GM18520 (cell line): ENCODE measurements around the gene NCF2.

Experiments used
- ATAC-seq: cut with Tn5 transposase; IDR thresholded peaks from one replicate; pipeline ENCODE4 v1.9.1; 2021; ENCODE audit not compliant: unreplicated experiment

NCF2 gene

DNA sequence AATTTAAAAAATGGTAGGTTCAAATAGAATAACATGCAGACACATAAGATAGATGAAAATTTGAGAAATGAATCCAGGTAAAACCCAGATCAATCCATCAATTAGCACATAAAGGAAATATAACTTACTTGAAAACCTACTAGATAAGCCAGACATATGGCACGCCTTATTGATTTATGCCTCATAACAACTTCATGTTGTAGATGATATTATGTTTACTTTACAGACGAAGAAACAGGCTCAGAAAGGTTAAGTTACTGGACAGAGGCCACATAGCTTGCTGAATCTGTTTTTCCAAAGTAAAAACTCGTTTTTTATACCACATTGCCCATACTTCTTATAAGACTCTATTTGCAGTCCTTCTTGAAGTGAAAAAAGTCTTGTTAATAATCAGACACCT, 22.1 kb upstream of the NCF2 start:
- ATAC-seq = no peak

DNA sequence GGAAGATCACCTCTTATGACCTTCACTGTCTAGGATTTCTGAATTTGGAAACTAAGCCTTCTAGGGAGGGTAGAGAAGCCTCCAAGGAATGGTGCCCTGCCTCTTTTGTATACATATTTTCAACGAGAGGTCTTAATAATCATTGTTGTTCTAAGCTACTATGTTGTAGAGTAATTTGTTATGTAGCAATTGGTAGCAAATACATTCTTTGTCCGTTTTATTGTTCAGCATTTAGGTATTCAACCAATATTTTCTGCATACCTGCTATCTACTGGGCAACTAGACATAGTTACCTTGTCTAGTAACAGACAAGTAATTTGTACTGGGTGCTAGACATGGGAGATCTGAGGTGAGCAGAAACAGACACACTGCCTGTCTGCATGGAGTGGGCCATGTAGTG, 20.8 kb upstream of the NCF2 start:
- no peak for ATAC-seq

DNA sequence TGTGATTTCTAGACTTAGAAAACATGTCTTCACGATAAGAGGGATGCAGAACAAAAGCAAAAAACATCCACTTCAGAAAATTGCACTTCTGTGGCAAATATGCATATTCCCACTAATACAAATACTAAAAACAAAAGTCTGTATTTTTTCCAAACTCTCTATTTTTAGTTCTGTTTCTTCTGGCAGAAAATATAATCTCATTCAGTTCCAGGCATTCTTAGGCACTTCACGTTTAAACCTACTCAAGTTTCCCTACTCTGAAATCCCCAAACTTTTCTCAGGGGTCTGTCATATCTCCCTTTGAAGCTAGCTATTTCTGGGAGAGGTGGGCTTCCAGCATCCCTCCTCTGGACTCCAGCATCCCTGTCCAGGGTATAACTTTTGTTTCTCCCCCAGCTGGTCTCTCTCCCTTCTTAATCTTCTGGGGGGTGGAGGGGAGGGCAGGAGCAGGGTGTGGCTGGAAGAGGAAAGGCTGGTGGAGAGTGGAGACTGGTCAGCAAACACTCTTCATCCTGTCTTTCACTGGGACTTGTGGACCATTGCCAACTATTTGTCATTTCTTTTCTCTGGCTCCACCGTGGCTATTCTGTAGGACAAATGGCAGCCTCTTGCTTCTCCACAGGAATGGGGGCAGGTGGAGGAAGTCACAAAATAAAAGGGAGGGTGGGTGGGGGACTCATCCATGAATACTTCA, 19.6 kb upstream of the NCF2 start:
- no peak for ATAC-seq

DNA sequence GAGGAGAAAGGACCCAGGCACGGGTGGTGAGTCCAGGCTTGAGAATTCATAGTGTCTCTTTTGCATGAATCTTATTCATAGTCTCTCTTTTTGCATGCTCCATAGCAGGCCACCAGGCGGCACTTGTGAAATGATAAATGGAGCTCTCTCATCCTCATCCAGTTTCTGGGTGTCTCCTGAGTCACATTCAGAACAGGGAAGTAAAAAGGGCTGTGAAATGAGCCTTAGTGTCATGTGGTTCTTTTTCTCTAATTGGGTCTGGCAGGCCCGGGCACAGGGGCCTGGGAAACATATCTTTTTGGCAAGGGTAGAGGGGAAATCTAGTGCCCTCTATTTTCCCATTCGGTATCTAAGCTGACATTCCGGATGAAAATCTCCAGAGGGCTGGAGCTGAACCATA, 19.1 kb upstream of the NCF2 start:
- ATAC-seq = no peak

DNA sequence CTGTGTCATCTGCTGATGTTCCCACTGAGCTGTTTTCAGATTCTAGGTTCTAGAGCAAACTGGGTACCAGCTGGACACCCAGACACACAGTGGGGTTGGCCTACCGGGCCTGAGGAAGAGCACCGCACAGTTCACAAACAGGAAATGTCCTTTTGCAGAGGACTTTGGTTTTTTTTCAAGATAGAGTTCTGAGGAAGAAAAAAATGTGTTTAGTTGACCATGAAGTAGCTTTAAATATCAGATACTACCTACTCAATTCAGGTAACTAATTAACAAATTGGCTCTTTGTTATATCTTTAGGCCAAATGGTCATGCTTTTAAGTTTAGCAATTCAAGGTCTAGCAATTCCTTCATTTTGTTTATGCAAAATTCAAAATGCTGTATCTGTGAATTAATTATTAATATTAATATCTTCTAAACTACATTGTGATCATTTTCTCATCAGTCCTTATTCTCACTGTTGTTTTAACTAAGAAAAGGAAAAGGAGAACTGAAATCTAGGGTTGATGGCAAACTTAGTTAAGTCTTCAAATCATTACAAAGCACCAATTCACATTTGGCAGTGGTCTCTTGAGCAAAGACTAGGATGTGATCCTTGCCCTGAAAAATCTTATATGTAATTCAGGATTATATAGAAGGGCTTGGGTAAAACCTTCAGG, 17.2 kb upstream of the NCF2 start:
- no peak for ATAC-seq

DNA sequence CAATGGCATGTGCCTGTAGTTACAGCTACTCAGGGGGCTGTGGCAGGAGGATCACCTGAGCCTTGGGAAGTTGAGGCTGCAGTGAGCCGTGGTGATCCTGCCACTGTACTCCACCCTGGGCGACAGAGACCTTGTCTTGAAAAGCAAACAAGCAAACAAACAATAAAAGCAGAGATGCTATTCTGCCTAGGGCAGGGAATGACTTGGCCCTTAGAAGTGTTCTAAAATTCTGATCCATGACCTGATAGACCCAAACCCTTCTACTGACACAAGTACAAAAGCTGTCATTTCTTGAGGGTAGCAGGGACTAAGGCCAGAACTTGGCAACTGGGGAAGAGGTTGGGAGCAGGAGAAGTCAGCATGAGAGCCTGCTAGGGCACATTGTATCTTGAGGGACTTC, 15.6 kb upstream of the NCF2 start:
- ATAC-seq = no peak

DNA sequence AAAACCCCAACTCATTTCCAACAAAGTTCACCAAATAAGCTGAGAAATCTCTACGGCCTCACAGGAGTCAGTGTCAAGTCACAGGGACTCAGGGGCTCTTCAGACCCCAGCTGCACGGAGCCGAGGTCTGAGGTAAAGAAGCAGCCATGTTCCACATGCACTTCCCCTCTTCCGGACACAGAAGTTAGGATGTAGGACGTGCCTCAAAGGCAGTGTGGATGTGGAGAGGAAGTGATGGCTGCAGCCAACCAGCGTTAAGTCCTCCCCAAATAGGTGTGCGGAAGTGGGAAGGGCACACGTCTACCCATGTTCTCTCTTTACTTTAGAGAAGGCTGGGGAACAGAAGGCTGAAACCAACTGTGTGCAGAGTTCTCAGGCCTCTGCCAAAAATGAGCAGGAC, 14.6 kb upstream of the NCF2 start:
- ATAC-seq = no peak

DNA sequence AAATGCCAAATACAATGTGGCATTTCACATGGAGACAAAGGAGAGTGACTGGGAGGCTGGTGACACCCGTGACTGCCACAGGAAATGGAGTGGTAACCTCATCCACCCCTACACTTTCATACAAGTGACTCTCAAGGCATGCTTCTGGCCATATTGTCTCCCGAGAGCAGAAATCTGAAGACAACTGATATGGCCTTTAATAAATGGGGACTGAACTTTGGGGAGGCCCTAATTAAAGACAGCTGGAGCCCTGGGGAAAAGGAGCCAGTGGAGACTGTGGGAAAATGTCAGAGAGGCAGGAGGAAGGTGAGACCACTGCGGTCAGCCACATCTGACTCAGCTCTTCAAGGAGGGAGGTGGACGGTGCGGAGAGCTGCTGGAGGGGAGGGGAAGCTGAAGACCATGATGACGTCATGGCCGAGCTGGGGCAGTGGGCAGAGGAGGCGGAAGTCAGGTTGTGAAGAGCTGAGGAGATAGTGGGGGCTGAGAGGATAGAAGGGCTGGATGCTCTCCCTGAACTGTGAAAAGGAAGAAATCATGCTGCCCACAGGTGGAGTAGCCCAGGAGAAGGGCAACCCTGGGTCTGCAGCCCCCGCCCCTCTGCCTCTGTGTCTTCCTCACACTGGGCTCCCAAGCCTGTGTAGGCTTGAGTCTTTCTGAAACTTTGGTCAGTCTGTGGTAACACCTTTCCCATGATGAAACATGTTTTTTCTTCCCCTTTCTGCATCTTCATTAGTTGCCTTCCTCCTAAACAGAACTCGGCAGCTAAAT, 14.0 kb upstream of the NCF2 start:
- ATAC-seq = no peak

DNA sequence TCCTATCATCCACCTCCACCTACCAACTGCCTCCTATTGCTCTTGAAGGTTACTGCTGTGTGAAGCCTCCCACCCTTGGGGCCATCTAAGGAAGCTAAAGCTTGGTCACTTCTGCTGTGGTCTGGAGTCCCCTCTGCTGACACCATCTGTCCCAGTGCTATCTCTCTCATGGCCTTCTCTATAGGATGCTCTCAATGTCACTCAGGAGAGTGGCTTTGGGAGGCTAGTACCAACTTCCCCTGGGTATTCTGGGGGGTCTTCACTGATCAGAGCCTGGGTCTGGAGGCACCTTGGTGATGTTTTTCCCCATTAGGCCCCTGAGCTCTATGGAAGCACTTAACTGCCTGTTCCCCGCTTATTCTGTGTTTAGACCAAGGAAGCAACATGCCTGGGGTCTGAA, 12.3 kb upstream of the NCF2 start:
- ATAC-seq = no peak

DNA sequence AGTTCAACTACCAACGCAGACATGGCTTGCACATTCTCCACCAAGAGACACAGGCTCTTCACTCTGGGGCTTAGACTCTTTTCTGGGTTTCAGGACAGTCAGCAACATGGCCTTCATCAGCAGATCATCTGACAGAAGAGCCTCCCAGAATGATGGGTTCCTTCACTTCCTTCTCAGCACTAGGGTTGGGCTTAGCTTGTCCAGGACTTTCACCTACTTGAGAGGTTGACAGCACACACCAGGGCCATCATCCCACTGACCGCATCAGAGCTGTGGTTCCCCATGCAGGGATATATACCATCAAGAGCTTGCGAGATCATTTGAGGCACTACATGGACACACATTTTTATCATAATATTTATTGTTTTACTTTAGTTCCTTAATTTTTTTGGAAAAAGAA, 10.4 kb upstream of the NCF2 start:
- no peak for ATAC-seq

DNA sequence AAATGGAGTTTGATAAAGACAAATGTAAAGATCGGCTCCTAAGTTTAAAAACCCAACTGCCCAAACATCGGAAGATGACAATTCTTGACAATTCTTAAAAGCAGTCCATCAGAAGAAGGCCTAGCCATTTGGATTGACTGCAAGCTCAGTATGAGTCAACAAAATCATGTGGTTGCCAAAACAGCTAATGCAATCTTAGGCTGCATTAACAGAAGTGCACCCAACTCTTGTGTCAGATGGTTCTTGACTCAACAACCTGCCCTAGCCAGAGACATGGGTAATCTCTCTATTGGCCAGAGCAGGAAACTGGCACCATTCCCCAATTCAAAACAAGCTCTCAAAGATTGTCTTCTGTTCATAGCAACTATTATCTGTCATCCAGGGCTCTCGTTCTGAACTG, 9.9 kb upstream of the NCF2 start:
- ATAC-seq = no peak

DNA sequence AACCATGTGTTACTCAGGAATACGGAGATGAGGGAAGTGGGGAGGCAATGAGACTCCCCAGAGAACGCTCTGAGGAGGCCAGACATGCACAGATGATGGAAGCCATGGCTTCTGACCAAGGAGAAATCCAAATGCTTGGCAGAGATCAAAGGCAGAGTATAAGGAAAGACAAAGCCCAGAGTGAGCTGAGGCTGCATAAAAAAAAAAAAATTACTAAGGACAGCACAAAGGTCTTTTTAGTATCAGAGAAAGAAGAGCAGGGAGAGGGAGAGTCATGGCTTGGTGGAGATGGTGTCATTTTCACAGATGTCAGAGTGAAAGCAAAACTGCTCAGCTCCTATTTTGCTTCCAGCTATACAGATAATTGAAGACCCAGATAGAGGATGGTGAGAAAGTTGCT, 8.1 kb upstream of the NCF2 start:
- ATAC-seq = peak; percentile 60

DNA sequence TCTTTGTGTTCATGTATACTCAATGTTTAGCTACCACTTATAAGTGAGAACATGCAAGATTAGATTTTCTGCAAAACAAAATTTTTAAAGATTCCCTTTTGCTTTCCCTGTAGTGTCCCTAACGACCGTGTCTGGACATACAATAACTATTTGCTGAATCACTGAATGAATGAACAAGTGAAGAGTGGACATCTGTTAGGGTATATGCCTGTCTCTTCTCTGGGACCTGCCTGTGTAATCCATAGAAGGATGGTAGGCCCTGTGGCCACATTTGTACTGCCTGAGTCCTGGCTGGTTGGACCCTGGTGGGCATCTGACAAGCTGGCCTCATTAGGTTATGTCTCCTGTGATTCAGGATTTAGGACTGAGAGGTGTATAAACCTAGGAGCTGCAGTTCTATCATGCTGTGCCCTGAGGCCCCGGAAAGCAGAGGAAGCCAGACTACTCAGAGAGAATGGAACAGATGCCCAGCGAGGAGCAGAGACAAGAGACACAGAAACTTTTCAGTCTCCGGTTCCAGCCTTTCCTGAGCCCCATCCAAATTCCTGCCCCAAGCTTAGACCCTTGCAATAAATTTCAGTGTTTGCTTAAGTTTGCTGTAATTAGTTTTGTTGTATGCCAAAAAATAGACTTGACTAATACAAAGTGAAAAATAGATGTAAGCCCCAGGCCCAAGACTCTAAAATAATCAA, 7.5 kb upstream of the NCF2 start:
- no peak for ATAC-seq

DNA sequence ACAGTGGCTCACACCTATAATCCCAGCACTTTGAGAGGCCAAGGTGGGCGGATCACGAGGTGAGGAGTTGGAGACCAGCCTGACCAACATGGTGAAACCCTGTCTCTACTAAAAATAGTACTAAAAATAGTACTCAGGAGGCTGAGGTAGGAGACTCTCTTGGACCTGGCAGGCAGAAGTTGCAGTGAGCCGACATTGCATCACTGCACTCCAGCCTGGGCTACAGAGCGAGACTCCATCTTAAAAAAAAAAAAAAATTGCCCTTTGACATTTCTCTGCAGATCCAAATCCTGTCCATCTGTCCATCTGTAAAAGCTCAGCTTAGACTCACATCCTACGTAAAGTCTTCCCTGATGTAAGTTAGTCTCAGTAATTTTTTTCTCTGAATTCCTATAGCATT, 6.2 kb upstream of the NCF2 start:
- no peak for ATAC-seq

DNA sequence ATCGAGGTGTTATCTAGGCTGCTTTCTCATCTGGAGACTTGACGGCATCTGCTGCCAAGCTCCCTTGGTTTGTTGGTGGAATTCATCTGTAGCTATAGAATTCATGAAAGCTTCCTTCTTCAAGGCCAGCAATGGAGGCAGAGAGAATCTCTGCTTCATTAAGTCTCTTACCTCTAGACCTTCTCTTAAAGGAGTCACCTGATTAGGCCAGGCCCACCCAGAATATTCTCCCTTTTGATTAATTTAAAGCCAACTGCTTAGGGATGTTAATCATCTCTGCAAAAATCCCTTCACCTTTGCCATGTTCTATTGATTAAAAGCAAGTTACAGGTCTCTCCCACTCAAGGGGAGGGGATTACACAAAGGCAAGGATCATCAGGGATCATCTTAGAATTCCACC, 5.3 kb upstream of the NCF2 start:
- no peak for ATAC-seq

DNA sequence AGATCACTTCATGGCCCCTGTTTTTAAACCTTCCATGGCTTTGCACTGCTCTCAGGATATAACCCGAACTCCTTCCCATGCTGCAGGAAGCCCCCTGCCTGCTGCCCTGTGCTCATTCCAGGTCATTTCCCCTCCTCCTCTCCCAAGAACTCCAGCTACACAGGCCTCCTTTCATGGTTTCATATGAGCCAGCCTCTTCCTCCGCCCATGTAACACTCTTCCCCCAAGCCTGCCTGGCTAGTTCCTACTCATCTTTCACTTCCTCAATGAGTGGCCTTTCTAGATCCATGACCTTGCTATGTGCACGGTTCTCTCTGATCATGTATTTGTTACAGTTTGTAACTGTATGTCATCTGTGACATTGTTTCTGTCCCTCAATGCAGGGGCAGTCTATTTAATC, 3.1 kb upstream of the NCF2 start:
- peak; percentile 32 for ATAC-seq

DNA sequence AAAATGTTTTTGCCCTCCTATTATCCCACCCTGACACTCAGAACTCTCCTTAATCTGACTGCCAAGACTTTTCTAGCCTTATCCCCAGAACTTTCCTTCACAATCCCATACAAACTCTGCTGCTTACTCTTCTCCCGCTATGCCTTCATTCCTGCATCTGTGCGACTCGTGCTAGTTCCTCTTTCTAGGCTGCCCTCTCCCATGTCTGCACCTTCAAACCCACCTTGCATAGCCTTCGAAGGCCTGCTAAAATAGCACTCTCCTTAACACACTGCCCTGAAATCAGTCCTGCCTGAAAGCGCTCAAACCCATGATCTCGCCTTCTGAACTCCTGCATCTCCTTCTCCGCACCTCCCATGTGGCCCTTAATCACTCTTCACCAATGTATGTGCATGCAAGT, 2.5 kb upstream of the NCF2 start:
- no peak for ATAC-seq

DNA sequence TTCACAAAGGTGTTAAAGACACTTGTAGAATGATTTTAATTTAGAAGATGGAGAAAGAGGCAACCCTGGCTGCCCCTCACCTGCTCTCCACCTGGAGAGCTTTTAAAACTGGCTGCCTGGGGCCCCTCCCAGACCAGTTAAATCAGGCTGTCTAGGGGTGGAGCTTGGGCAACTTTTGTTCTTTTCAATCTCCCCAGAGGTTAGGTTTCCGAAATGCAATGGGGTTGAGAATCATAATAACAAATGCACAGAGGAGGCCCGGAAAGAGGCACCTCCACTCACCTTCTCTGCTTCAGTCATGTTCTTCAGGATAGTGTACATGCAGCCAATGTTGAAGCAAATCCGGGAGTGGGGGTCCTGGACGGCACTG, 400 bp downstream of the NCF2 start:
- ATAC-seq = no peak

DNA sequence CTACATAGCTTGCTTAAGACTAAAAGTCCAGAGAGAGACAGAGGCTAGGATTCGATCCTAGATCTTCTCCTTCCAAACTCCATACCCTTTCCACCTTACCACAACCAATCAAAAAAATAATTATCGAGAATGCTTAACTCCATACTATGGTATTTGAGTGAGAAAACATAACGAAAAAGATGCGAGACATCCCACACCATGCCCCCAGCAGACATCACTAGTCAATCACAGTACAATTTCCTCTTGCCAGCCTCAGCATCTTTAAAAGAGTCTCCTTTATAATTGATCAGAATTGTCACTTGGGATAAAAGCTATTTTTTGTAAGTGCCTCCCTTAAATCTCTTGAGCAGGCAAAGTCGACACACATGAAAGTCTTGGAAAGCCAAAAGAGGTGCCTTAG, 875 bp downstream of the NCF2 start:
- no peak for ATAC-seq

DNA sequence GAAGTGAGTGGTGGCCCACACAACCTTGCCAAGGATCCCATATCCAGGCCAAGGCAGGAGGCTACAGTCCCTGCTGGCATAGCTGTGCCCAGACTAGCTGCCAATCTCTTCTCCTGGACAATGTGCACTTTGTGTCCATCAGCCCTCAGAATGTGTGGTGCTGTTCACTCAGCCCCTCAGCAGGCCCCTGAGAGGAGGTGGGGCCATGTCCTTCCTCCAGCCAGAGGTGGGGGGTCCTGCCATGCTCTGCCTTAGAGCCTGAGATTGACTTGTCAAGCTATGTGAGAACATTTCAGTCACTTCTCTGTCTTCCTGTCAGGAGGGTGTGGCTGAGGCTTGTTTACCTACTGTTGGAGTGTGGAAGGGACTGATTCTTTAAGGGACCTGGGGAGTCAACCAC, 1.4 kb downstream of the NCF2 start:
- ATAC-seq = no peak

DNA sequence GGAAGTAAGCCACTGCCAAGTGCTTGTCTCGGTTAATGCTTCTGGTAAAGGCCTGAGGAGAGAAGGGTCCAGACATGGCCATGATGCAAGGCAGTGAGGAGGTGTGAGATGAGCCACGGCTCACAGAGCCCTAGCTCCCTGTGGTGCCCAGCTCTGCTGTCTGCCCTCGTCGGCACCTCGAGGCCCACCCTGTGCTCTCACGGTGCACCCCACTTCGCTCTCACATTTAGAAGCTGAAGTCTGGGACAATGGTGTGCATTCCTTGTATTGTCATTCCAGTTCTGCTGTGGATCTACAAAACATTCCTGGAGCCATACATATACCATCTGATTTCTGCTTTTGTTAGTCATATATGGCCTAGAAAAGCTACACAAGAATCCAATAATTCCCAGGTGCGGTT, 3.3 kb downstream of the NCF2 start:
- ATAC-seq = no peak

DNA sequence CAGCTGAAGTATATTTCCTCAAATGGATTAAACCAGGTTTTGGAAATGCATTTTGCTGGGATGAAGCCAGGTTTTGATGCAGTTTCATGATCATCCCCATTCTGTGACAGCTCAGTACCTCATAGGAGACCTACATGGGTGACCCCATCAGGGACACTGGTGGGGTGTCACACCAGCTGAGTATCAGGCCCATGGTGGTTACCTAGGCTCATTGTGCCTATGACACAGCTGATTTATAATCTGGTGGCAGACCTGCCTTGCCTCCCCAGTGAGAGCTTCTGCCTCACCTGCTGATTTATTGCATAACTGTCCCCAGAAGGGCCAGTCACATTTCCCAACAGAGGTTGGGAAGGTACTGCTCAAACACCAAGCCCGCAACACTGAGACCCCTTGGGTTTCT, 3.8 kb downstream of the NCF2 start:
- no peak for ATAC-seq
